HCT116 (cell line): ENCODE data around the gene ZBED5. TPM values are rescaled to one million over a fixed set of nuclear protein-coding genes. Genes with fewer than 3 reads are reported as not detected.

Source experiments
- ATAC-seq: fragments of 200-7000 bp; cut with Tn5 transposase; 2 replicates; pipeline ENCODE4 v1.9.1; 2020; ENCODE audit warnings: mild to moderate bottlenecking, moderate library complexity
- BruUV-seq: library from RNA; stranded (reverse); fragments of 400-500 nt; replicated peaks from 2 replicates; lab custom pipeline; 2021; lab: Mats Ljungman, UMichigan
- CTCF ChIA-PET: fragments of 300-600 bp; sonication (Branson Sonifier 250); formaldehyde crosslinking; loops from one replicate; lab custom pipeline; 2021; ENCODE audit warnings: antibody characterized with exemption; lab: Charles Lee
- POLR2A ChIA-PET: fragments of 300-600, 350-600 bp; sonication (Branson Sonifier 250); formaldehyde crosslinking; loops from one replicate; lab custom pipeline; 2021; ENCODE audit warnings: antibody characterized with exemption; lab: Charles Lee
- RAD21 ChIA-PET, 2 experiments: fragments of 300-600 bp; sonication (Branson Sonifier 250); formaldehyde crosslinking; loops; one replicate each; lab custom pipeline; 2023; ENCODE audit warnings: low total read pairs in 2 of 2; ENCODE audit not compliant: uncharacterized antibody in 2 of 2, unreplicated experiment in 2 of 2, low non-redundant PET in 1 of 2; lab: Charles Lee
- DNase-seq: peaks from one replicate; pipeline ENCODE4 v3.0.0-alpha.2; 2010; ENCODE audit warnings: low read depth, low spot score
- H2AFZ ChIP-seq: fragments of 200-600 bp; shearing (Covaris generic), sonication (generic); 2 replicates; pipeline ENCODE4 v1.6.1; 2017; ENCODE audit warnings: low read depth, mixed run types, mixed read lengths, antibody characterized with exemption, low read length; ENCODE audit not compliant: poor library complexity, severe bottlenecking
- H3K27ac ChIP-seq: 2 replicates; pipeline ENCODE4 v1.5.1; 2012; ENCODE audit warnings: low read depth, low read length
- H3K27me3 ChIP-seq: fragments of 200-600 bp; sonication (generic); 2 replicates; pipeline ENCODE4 v1.6.1; 2016; ENCODE audit warnings: mixed run types, low read length, mixed read lengths; ENCODE audit not compliant: insufficient read depth
- H3K36me3 ChIP-seq, 2 experiments: fragments of 200-500 bp in 1 of 2; fragments of 200-600 bp in 1 of 2; sonication (Bioruptor generic) in 1 of 2; sonication (generic) in 1 of 2; 2 replicates each; pipeline versions ENCODE4 v1.5.1 to v1.6.1; 2014 to 2016; ENCODE audit warnings: low read length in 2 of 2, inconsistent platforms in 1 of 2, mixed read lengths in 1 of 2, mixed run types in 1 of 2; ENCODE audit not compliant: insufficient read depth in 2 of 2, control insufficient read depth in 1 of 2
- H3K4me1 ChIP-seq, 2 experiments: fragments of 200-600 bp in 1 of 2; sonication (generic) in 1 of 2; 2 replicates each; pipeline versions ENCODE4 v1.5.1 to v1.6.1; 2012 to 2017; ENCODE audit warnings: low read length in 2 of 2, inconsistent platforms in 1 of 2, mild to moderate bottlenecking in 1 of 2, mixed read lengths in 1 of 2, mixed run types in 1 of 2, moderate library complexity in 1 of 2; ENCODE audit not compliant: insufficient read depth in 2 of 2, control insufficient read depth in 1 of 2
- H3K4me2 ChIP-seq: fragments of 200-600 bp; sonication (generic); 2 replicates; pipeline ENCODE4 v1.6.1; 2017; ENCODE audit warnings: mixed run types, low read length, mixed read lengths
- H3K4me3 ChIP-seq, 2 experiments: fragments of 200-600 bp in 1 of 2; sonication (generic) in 1 of 2; replicated peaks in 1 of 2; 2 replicates each; pipeline ENCODE4 v1.5.1; 2011 to 2016; ENCODE audit warnings: low read length in 2 of 2, control low read depth in 1 of 2, low read depth in 1 of 2, mild to moderate bottlenecking in 1 of 2, mixed read lengths in 1 of 2, mixed run types in 1 of 2
- H3K79me2 ChIP-seq: fragments of 200-600 bp; sonication (generic); 2 replicates; pipeline ENCODE4 v1.6.1; 2017; ENCODE audit warnings: mild to moderate bottlenecking, mixed run types, low read length, moderate library complexity, mixed read lengths; ENCODE audit not compliant: insufficient read depth
- H3K9ac ChIP-seq: fragments of 200-600 bp; sonication (generic); 2 replicates; pipeline ENCODE4 v1.6.1; 2016; ENCODE audit warnings: low read length, mixed read lengths
- H3K9me2 ChIP-seq: fragments of 200-600 bp; sonication (generic), shearing (Covaris generic); 2 replicates; pipeline ENCODE4 v1.6.1; 2017; ENCODE audit warnings: mixed run types, mild to moderate bottlenecking, moderate library complexity; ENCODE audit not compliant: insufficient read depth
- H3K9me3 ChIP-seq, 2 experiments: fragments of 200-500 bp in 1 of 2; fragments of 200-600 bp in 1 of 2; sonication (Bioruptor generic) in 1 of 2; sonication (generic) in 1 of 2; 2 replicates each; pipeline ENCODE4 v1.6.1; 2014 to 2017; ENCODE audit warnings: low read length in 2 of 2, mixed read lengths in 2 of 2, inconsistent platforms in 1 of 2, low read depth in 1 of 2, mild to moderate bottlenecking in 1 of 2, mixed run types in 1 of 2, moderate library complexity in 1 of 2; ENCODE audit not compliant: control insufficient read depth in 1 of 2, insufficient read depth in 1 of 2
- H4K20me1 ChIP-seq: fragments of 200-600 bp; sonication (generic), shearing (Covaris generic); 2 replicates; pipeline ENCODE4 v1.6.1; 2017; ENCODE audit warnings: mixed run types, mild to moderate bottlenecking, moderate library complexity; ENCODE audit not compliant: insufficient read depth
- CBX3 ChIP-seq: IDR thresholded peaks from 2 replicates; pipeline ENCODE4 v1.6.1; 2012; ENCODE audit warnings: low read depth
- ELF1 ChIP-seq: IDR thresholded peaks from 2 replicates; pipeline ENCODE4 v1.6.1; 2012; ENCODE audit warnings: low read depth, borderline replicate concordance
- EZH2 ChIP-seq: fragments of 200-600 bp; sonication (generic); IDR thresholded peaks from 2 replicates; pipeline ENCODE4 v1.6.1; 2017; ENCODE audit warnings: antibody characterized with exemption, mixed run types
- EZH2phosphoT487 ChIP-seq: fragments of 200-600 bp; IDR thresholded peaks from 2 replicates; pipeline ENCODE4 v1.6.1; 2018; ENCODE audit warnings: antibody characterized with exemption, borderline replicate concordance
- FOSL1 ChIP-seq: IDR thresholded peaks from 2 replicates; pipeline ENCODE4 v1.6.1; 2012; ENCODE audit warnings: low read depth
- YY1 ChIP-seq: IDR thresholded peaks from 2 replicates; pipeline ENCODE4 v1.6.1; 2011; ENCODE audit warnings: low read length, low read depth, moderate library complexity, mild to moderate bottlenecking; ENCODE audit not compliant: insufficient replicate concordance; ENCODE audit errors: extremely low read depth
- ZNF274 ChIP-seq: fragments of 200-500 bp; sonication (Bioruptor generic); IDR thresholded peaks from 2 replicates; pipeline ENCODE4 v1.6.1; 2014; ENCODE audit warnings: mild to moderate bottlenecking, low read depth, low read length, inconsistent platforms
- intact Hi-C: fragments of 100-400 bp; cut with micrococcal nuclease; formaldehyde crosslinking; loops from 2 replicates; pipeline ENCODE4 v1.10.0; 2022
- total RNA-seq: library from RNA; stranded (reverse); gene quantifications from one replicate; pipeline ENCODE4 v1.2.1, GENCODE V29; 2021; ENCODE audit not compliant: unreplicated experiment
- TF ChIP-seq, protein P1 (sequence below): IDR thresholded peaks from 2 replicates; pipeline ENCODE4 v1.6.1; 2012; ENCODE audit warnings: low read depth

The ZBED5 gene
- total RNA-seq, 1 experiment from 2014 or later: 26.8 TPM

DNA sequence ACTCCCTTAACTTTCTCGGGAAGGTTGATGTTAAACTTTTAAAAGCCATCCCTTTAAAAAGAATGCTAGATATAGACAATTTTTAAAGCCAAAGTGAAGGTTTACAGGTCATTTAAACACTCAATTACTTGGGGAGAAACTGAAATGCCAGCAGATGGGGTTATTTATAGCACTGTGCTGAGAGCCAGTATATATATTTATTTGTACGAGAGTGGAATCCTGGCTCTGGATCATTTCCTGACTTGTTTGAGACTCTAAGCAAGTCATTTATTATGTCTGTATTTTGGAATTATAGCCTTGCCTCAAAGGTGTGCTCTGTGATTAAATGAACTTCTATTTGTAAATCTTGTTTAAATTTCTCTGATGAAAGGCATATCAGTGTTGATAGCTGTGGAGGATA lies 6.8 kb upstream of the ZBED5 start:
- no peak overlapping the region for H3K4me2 ChIP-seq
- no peak for ATAC-seq
- peaks cover 0 to 5% of the 10 kb centered on the region in 2 experiments; a peak in 1 of 4 replicates for H3K4me1 ChIP-seq
- ChIA-PET RAD21 (interaction anchor here in 1 of 2 experiments (0.6 kb wide), 1 partner anchor 105 kb away, joined by 3 read pairs; no protein-coding TSS in a partner anchor), CTCF (no interaction called here), POLR2A (no interaction called here)
- H3K27ac ChIP-seq: no peak overlapping the region
- no peak for DNase-seq
- TF ChIP-seq, protein P1, sequence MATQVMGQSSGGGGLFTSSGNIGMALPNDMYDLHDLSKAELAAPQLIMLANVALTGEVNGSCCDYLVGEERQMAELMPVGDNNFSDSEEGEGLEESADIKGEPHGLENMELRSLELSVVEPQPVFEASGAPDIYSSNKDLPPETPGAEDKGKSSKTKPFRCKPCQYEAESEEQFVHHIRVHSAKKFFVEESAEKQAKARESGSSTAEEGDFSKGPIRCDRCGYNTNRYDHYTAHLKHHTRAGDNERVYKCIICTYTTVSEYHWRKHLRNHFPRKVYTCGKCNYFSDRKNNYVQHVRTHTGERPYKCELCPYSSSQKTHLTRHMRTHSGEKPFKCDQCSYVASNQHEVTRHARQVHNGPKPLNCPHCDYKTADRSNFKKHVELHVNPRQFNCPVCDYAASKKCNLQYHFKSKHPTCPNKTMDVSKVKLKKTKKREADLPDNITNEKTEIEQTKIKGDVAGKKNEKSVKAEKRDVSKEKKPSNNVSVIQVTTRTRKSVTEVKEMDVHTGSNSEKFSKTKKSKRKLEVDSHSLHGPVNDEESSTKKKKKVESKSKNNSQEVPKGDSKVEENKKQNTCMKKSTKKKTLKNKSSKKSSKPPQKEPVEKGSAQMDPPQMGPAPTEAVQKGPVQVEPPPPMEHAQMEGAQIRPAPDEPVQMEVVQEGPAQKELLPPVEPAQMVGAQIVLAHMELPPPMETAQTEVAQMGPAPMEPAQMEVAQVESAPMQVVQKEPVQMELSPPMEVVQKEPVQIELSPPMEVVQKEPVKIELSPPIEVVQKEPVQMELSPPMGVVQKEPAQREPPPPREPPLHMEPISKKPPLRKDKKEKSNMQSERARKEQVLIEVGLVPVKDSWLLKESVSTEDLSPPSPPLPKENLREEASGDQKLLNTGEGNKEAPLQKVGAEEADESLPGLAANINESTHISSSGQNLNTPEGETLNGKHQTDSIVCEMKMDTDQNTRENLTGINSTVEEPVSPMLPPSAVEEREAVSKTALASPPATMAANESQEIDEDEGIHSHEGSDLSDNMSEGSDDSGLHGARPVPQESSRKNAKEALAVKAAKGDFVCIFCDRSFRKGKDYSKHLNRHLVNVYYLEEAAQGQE: no peak
- no peak for TF ChIP-seq EZH2phosphoT487
- TF ChIP-seq FOSL1: no peak
- no peak for TF ChIP-seq CBX3
- TF ChIP-seq ELF1: no peak
- TF ChIP-seq ZNF274: no peak
- TF ChIP-seq EZH2: no peak
- no peak for TF ChIP-seq YY1
- H3K4me3 ChIP-seq: no peak overlapping the region
- no TSS peak for BruUV-seq
- intact Hi-C loops: no loop called here
- H3K36me3 ChIP-seq: no peaks in the 10 kb centered on the region
- H3K79me2 ChIP-seq: peaks cover 14% of the 10 kb centered on the region
- no peak overlapping the region for H3K9ac ChIP-seq
- no peaks in the 10 kb centered on the region for H3K27me3 ChIP-seq
- no peaks in the 10 kb centered on the region for H3K9me2 ChIP-seq
- H4K20me1 ChIP-seq: no peaks in the 10 kb centered on the region
- H2AFZ ChIP-seq: no peak overlapping the region
- H3K9me3 ChIP-seq: no peaks in the 10 kb centered on the region
